GM21367 (cell line): ENCODE results near the gene STX3.

ENCODE experiments used
- ATAC-seq: cut with Tn5 transposase; IDR thresholded peaks from one replicate; pipeline ENCODE4 v1.9.1; 2021; ENCODE audit not compliant: unreplicated experiment

The STX3 gene

DNA sequence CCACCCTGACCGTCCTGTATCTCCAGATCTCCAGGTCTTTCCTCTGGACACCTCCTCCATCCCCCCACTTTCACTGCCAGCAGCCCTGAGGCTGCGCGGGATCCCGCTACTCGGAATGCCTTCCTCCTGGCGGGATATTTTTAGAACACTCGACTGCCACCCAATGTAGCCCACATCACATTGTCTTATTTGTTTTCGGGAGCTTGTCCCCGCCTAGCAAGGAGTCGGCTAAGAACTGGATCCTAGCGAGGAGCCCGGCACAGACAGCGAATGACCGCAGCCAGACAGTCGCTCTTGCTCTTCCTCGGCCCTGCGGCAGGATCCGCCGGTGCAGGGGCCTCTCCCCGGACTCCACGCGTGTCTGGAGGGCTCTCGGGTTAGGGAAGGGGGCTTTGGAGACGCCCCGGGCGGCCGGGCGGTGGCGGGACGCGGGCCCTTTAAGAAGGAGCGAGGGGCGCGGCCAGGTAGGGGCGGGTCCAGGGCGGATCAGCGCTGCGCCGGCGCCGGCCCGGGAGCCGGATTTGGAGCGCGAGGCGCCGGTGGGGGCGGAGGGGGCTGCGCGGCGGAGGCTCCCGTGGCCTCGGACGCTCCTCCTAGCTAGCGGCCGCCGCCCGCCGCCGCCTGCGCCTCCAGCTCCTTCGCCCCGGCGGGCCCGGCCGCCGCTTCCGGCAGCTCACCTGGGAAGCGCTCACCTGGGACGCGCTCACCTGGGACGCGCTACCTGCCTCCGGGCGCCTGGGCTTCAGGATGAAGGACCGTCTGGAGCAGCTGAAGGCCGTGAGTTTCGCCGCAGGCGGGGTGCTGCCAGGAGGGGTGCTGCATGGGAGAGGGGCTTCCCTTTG is at the start of gene STX3:
Gene STX3 (plus strand): TSS at position 518 of the 842 bp plus-strand sequence. CDS start 230 bp downstream, at position 748.
- ATAC-seq: peak; percentile 72

DNA sequence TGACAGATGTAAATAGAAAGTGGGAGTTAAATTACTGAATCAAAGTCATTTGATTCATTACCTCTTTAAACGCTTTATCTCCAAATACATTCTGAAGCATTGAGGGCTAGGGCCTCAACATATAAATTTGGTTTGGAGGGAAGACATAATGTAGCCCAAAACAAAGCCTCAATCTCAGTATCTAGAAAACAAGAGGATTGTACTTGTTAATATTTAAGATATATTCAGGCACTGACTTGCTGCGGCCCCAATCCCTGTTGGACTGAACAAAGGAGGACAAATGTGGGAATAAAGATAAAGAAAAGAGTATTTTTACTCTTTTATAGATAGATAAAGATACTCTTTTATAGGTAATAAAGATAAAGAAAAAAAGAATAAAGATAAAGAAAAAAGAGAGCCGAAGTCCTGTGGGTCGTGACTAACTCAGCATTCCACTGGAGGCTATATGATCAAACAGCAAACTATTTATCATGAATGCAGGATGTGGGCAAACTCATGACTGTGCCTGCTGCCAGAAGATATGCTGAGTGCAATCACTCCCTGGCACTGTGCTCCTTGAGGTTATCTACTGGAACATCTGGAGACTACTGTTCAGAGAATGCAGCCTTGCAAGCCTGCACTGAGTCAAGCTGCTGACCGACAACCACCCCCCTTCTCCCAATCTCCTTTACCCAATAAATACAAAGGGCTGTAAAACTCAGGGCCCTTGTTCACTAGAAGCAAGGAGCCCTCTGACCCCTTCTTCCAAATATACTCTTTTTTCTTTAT is 48.5 kb upstream of the STX3 start:
- ATAC-seq: no peak

DNA sequence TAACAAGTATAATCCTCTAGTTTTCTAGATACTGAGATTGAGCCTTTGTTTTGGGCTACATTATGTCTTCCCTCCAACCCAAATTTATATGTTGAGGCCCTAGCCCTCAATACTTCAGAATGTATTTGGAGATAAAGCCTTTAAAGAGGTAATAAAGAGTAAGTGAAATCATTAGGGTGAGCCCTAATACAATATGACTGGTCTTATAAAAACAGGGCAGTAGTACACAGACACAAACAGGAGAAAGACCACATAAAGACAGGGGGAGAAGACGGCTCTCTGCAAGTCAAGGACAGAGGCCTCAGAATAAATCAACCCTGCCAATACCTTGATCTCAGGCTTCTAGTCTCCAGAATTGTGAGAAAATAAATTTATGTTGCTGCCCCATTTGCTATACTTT is 47.8 kb upstream of the STX3 start:
- ATAC-seq: no peak

DNA sequence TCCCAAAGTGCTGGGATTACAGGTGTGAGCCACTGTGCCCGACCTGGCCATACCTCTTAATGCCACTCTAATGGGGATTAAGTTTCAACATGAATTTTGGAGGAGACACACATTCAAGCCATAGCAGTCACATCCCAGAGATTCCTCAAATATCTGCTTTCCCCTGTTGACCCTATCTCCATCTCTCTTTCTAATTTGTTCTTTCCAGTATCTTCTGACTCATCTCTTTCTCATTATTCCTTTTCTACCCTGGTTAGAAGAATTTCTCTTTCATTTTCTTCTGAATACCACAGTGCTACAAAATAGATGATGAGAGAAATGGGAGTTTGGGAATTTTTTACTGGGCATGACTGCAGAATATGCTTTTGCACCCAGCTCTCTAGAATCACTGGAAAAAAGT is 46.6 kb upstream of the STX3 start:
- no peak for ATAC-seq

DNA sequence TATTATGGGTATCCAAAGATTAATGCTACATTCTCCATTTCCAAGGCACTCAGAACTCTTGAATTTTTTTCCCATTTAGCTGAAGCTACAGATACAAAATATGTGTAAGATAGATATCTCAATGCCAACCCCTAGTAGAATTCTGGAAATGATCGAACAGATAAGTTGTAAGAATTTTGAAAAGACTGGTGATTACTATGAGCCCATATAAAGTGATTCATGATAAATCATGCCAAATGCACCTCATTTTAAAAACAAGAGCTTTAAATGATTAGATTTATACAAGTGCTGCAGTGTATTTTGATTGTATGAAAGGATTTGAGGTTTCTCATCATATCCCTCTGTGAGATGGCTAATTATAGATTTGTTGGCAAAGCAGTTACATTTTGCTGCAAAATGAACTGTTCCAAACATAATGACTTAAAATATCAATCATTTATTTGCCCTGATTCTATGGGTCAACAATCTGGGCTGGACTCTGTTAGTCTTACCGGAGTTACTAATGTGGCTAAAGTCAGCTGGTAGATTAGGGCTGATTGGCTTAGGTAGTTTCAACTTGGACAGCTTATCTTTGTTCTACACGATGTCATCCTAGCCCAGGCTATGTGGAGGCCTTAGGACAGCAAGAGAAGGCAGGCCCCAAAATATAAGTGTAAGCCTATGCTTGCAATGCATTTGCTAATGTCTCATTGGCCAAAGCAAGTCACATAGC is 44.9 kb upstream of the STX3 start:
- no peak for ATAC-seq

DNA sequence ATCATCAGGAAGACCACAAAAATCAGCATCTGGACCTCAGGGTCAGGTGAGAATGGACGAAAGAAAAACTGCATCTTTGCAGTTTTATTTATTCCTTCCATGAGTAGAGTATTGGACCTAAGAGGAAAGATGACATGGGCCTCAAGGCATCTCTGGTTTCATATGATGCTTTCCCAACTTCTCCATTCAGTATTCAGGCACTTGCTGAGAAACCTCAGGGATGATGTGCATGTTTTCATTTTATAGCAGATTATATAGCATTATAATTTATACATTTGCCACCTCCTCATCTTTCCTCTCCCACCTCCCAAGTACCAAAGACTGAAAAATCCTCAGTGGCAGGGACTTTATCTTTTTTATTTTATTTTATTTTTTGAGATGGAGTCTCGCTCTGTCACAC is 41.4 kb upstream of the STX3 start, which contains the start of gene OR10V1:
Gene OR10V1 (minus strand): TSS at position 101 of the 400 bp plus-strand sequence. CDS start 0 bp downstream, at position 101.
- ATAC-seq: no peak

DNA sequence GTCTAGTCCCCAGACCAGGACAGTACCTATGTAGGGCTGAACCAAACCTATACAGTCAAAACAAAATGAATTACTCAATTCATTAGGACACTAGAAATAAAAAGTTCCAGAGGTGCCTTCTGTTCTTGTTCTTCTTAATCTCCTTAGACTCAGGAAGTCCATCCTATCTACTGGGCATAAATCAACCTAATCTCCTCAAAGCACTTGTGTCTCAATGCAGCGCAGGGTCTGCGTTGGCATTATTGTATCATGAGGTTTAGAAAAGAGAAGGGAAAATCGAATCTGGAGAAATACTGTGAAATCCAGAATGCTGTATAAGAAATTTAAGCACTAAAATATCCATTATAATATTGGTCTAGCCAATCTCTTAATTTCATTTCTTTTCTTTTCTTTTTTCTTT is 39.1 kb upstream of the STX3 start:
- ATAC-seq: no peak

DNA sequence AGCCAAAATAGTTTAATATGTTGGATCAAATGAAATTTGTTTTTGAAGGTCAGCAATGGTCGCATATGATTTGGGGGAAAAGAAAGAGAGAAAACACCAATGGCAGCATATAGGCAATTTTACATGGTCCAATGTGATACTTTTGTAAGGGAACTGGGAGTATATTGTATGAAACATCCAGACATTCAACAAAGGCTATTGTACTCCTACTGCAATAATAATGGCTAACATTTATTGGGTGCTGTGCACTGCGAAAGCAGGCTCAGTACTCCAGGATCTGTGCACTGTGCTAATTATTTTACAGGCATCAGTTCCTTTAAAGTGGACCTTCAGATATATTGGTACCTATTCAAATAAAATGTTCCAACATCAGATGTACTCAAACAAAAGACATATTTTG is 35.6 kb upstream of the STX3 start:
- ATAC-seq: no peak

DNA sequence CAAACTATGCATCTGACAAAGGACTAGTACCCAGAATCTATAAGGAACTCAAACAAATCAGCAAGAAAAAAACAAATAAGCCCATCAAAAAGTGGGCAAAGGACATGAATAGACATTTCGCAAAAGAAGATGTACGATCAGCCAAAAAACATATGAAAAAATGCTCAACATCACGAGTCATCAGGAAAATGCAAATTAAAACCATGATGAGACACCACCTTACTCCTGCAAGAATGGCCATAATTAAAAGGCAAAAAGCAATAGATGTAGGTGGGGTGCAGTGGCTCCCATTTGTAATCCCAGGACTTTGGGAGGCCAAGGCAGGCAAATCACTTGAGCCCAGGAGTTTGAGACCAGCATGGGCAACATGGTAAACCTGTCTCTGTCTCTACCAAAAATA is 31.1 kb upstream of the STX3 start:
- no peak for ATAC-seq

DNA sequence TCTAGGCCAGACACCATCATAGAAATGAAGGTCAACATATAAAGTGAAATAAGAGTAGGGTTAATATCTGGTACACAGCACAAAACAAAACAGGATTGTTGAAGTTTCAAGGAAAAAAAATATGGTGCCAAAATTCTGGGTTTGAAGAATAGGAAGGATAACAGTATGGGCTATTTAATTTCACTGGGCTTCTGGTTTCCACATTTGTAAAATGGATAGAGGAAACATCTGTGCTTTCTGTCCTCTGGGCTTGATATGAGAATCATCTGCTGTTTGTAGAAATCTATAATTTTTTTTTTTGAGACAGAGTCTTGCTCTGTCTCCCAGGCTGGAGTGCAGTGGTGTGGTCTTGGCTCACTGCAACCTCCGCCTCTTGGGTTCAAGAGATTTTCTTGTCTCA is 27.8 kb upstream of the STX3 start:
- ATAC-seq: no peak

DNA sequence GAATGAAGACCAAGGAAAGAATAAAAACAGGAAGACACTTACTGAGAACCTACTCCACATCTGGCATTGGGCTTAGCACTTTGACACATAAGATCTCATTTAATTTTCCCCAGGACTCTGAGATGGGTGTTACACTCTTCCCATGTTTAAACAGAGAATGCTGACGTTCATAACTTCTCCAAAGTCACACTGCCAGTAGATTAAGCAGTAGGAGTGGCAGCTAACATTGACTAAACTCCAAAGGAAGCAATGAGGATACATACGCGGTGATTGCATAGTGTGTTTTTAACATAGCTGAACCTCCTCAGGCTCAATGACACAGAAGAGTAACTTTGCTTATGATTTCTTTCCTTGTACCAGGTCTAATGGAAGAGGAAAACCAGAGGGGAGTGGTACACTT is 27.0 kb upstream of the STX3 start:
- ATAC-seq: no peak

DNA sequence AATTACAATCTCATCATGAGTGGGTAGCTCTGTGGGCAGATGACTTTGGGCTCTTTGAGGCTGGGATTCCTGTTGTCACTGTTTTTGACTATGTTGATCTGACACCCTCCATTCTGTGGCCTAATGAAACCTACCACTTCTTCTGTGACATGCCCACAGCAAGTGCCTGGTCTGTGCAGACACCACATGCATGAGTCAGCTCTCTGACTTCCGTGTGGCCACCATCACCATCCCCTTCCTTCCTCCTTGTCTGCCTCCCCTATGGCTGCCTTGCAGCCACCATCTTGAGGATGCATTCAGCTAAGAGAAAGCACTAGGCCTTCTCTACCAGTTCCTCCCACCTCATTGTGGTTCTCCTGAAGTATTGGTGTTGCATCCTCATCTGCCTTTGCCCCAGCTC is 26.3 kb upstream of the STX3 start:
- no peak for ATAC-seq

DNA sequence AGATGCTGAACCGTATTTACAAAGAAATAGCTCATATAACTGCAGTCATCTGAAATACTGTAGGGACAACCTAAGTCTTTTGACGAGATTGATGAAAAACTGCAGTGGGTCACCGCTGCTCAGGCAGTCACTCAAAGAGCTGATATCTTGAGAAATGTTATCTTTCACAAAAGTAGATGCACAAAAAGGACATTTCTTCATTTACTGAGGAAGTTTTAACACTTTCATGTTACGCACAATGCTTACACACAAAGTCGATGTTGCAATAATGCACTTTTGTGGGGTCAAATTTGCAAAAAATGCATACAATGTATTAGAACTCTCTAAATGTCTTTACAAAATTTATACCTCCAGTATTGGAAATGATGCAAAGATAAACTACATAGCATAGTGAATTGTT is 25.3 kb upstream of the STX3 start:
- ATAC-seq: no peak

DNA sequence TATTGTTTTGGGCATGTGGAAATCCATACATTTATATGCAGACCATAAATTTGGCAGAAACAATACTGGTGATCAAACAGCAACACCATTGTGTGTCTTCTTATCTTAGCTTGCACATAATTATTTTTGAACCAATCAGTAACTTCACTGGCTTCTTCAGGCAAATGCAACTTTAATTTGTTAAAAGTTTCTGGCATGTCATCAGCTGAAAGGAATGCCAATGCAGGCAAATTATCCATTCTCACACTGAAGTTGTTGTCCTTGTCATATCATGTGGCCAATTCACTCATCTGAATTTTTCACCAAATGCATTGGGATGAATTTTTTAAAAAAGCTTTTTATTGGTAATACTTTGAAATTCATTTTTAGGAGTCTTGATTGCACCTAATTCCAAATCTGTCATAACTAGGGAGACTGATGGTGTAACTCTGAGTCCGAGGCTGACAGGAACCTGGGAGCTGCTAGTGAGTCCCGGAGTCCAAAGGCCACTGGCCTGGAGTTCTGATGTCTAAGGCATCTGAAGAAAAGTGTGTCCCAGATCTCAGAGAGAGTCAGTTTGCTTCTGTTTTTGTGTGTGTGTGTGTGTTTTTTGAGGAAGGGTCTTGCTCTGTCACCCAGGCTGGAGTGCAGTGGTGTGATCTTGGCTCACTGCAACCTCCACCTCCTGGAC is 24.1 kb upstream of the STX3 start:
- ATAC-seq: no peak

DNA sequence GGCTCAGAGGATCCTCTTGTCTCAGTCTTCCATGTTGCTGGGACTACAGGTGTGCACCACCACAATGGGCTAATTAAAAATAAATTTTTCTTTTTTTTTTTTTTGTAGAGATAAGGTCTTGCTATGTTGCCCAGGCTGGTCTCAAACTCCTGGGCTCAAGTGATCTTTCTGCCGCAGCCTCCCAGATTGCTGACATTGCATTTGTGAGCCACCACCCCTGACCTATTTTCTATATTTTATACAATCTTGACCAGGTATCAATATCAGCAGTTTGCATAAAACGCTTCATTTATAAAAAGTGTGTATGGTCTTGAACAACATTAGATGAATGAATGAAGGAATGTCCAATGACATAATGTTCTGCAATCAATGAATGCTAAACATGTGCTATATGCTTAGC is 9.1 kb upstream of the STX3 start:
- ATAC-seq: no peak

DNA sequence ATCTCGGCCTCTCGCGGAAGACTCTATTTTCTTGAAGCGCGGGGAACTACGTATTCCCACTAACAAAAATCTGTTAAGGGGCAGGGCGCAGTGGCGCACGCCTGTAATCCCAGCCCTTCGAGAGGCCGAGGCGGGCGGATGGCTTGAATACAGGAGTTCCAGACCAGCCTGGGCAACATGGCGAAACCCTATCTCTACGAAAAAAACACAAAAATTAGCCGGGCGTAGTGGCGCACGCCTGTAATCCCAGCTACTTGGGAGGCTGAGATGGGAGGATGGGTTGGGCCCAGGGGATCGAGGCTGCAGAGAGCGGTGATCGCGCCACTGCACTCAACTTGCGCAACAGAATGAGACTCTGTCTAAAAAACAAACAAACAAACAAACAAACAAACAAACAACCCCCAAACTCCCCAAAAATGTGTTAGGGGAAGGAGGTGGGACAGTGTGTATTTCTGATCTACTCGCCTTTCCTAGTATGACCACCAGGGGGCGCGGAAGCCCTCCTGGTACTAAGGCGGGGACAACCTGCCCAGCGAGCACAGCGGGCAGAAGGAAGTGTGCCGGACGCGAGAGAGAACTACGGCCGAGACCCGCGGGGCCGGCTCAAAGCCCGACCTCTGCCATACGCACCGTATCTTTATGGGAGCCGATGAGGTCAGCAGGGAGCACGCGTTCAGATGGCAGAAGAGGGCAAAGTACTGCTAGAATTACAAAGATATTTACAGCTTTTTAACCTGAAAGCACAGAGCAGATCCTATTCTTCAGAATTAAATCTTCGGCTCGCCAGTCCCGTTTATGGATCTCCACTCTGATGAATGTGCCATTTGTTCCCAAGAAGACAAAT is 1.3 kb upstream of the STX3 start:
- peak; percentile 69 for ATAC-seq

DNA sequence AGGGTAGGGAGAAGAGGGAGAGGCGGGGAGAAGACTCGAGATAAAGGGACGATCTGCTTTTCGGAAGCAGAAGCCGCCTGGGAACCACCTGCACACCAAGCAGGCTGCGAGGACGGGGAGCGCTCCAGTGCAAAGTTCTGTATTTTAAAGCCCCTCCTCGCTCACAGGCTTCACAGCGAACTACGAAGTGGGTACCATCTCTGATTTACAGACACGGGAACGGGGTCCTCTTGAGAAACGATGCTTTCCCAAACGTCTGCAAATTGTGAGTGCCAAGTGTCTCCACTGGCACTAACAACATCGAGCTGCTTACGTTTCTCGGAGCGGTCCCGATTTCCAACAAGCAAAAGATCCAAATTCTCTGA is 700 bp upstream of the STX3 start:
- peak; percentile 14 for ATAC-seq

DNA sequence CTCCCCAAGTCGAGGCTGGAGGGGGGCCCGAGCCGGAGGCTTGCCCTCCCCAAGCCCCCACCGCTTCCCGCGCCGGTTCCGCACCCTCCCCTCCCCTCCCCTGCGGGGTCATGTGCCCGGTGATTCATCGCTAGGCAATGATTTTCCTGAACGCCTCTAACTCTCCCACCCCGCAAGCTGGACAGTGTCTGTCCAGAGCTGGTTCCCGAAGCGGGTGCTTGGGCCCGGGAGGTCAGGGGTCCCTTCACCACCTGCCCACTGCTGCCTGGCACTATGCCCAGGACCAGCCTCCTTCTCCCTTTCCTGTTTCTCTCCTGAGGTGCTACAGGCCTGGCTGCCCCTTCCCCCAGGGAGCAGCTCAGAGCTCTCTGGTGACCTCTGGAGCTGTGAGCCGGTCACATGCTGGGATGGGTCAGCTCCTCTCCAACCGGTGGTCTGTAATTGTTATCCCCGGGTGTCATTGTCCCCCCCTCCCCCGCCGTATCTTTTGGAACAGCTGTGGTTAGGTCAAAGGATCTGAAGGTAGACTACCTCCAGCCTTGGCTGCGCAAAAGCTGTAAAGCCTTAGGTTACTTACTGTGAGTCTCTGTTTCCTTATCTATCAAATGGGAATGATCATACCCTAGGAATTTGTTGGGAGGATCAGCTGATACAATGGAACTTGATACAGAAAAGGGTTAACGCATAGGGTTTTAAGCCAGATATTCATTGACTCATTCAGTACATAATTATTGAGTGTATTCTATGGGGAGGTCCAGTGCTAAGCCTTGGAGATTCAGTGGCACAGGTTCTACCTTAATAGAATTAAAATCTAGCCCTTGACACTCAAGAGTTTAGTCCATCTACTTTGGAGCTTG is 753 bp downstream of the STX3 start:
- ATAC-seq: peak; percentile 8

DNA sequence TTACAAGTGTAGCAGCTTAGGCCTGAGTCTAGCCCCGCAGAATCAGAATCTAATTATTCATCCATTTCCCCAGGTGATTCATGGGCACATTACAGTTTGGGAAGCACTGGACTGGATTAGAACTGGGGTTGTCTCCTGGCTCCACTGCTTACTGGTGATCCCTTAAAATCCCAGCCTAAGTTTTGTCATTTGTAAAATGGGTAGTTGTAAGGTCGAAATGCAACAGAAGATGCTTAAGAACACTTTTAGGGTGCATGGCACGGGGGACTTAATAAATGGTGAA is 1.3 kb downstream of the STX3 start:
- no peak for ATAC-seq

DNA sequence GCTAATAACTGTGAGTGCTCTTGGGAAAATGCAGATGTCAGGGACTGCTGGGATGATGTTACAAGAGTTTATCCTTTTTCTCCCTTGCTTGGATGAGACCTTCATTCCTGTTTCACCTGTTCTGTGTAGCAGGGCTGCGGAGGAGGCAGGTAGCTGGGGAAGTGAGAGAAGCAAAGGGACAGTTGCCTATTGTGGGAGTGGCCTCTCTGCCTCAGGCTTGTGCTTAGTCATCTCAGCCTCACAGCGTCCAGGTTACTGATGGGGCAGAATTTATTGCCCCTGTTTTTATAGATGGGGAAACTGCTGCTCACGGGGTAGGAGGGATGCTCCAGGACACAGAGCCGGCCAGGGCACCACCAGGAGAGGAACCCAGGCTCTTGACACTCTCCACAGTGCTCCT is 1.7 kb downstream of the STX3 start:
- no peak for ATAC-seq
